PC-3 (cell line): Measurements from ENCODE around the gene SPEF2. TPM values are rescaled to one million over a fixed set of nuclear protein-coding genes. Genes with fewer than 3 reads are reported as not detected.

ENCODE experiments used
- ATAC-seq: fragments of 200-7000 bp; cut with Tn5 transposase; 2 replicates; pipeline ENCODE4 v1.9.1; 2020; ENCODE audit warnings: mild to moderate bottlenecking, moderate library complexity
- BruUV-seq: library from RNA; stranded (reverse); fragments of 400-500 nt; replicated peaks from 2 replicates; lab custom pipeline; 2021; lab: Mats Ljungman, UMichigan
- CTCF ChIA-PET: fragments of 300-600 bp; sonication (Branson Sonifier 250); formaldehyde crosslinking; loops from one replicate; lab custom pipeline; 2022; ENCODE audit warnings: antibody characterized with exemption; lab: Charles Lee
- POLR2A ChIA-PET: fragments of 300-600 bp; sonication (Branson Sonifier 250); formaldehyde crosslinking; loops from one replicate; lab custom pipeline; 2022; ENCODE audit warnings: antibody characterized with exemption; ENCODE audit not compliant: unreplicated experiment; lab: Charles Lee
- DNase-seq: peaks from one replicate; pipeline ENCODE4 v3.0.0-alpha.2; 2015
- H2AFZ ChIP-seq: fragments of 300-600 bp; sonication (generic); 2 replicates; pipeline ENCODE4 v1.6.0; 2016; ENCODE audit warnings: antibody characterized with exemption, low read length
- H3F3A ChIP-seq: fragments of 300-600 bp; sonication (generic); one replicate; pipeline ENCODE4 v1.6.0; 2017; ENCODE audit warnings: antibody characterized with exemption, low read length, control low read depth, mild to moderate bottlenecking; ENCODE audit not compliant: unreplicated experiment
- H3K27ac ChIP-seq: fragments of 300-600 bp; sonication (generic); 2 replicates; pipeline ENCODE4 v1.5.1; 2016; ENCODE audit warnings: mild to moderate bottlenecking, low read length
- H3K27me3 ChIP-seq: fragments of 300-600 bp; sonication (generic); 2 replicates; pipeline ENCODE4 v1.6.1; 2016; ENCODE audit warnings: low read length, mixed read lengths
- H3K36me3 ChIP-seq: fragments of 300-600 bp; sonication (generic); 2 replicates; pipeline ENCODE4 v1.6.1; 2016; ENCODE audit warnings: low read depth, mixed run types, low read length, mixed read lengths
- H3K4me1 ChIP-seq: fragments of 300-600 bp; sonication (generic); 2 replicates; pipeline ENCODE4 v1.5.1; 2016; ENCODE audit warnings: low read length; ENCODE audit not compliant: insufficient read depth
- H3K4me2 ChIP-seq: fragments of 300-600 bp; sonication (generic); 2 replicates; pipeline ENCODE4 v1.6.0; 2016; ENCODE audit warnings: low read length
- H3K4me3 ChIP-seq: fragments of 300-600 bp; sonication (generic); 2 replicates; pipeline ENCODE4 v1.5.1; 2016; ENCODE audit warnings: mild to moderate bottlenecking, low read length, mixed read lengths
- H3K79me2 ChIP-seq: fragments of 300-600 bp; sonication (generic); 2 replicates; pipeline ENCODE4 v1.6.1; 2017; ENCODE audit warnings: low read length, mixed read lengths
- H3K9ac ChIP-seq: fragments of 300-600 bp; sonication (generic); 2 replicates; pipeline ENCODE4 v1.6.0; 2016; ENCODE audit warnings: mild to moderate bottlenecking, low read length
- H3K9me2 ChIP-seq: fragments of 300-600 bp; sonication (generic); replicated peaks from 2 replicates; pipeline ENCODE4 v1.6.1; 2016; ENCODE audit warnings: mixed run types, low read length, mixed read lengths
- H3K9me3 ChIP-seq: fragments of 300-600 bp; sonication (generic); 2 replicates; pipeline ENCODE4 v1.6.1; 2016; ENCODE audit warnings: low read length, mixed read lengths
- H4K20me1 ChIP-seq: fragments of 300-600 bp; sonication (generic); 2 replicates; pipeline ENCODE4 v1.6.1; 2016; ENCODE audit warnings: low read length, mixed read lengths
- CTCF ChIP-seq: fragments of 300-600 bp; sonication (generic); conservative IDR thresholded peaks from 2 replicates; pipeline ENCODE4 v1.5.1; 2017; ENCODE audit warnings: antibody characterized with exemption, low read depth, mild to moderate bottlenecking, low read length
- EZH2 ChIP-seq: fragments of 300-600 bp; sonication (generic); IDR thresholded peaks from one replicate; pipeline ENCODE4 v1.6.1; 2017; ENCODE audit warnings: antibody characterized with exemption, mild to moderate bottlenecking, low read length; ENCODE audit not compliant: unreplicated experiment
- EZH2phosphoT487 ChIP-seq: fragments of 300-600 bp; sonication (generic); IDR thresholded peaks from 2 replicates; pipeline ENCODE4 v1.6.1; 2018; ENCODE audit warnings: mild to moderate bottlenecking, antibody characterized with exemption, low read length, borderline replicate concordance
- intact Hi-C: fragments of 100-400 bp; cut with micrococcal nuclease; formaldehyde crosslinking; loops from 2 replicates; pipeline ENCODE4 v1.9.0; 2023
- total RNA-seq: library from RNA; depleted of rRNA; stranded (reverse); fragments of >200 nt; gene quantifications from 2 replicates; pipeline ENCODE4 v1.2.3, GENCODE V29; 2014

The SPEF2 gene
- total RNA-seq, 1 experiment from 2014 or later = 2.3 TPM

- DNase-seq = no peak
- H3K4me3 ChIP-seq = no peak overlapping the region
- no peak overlapping the region for H3K9ac ChIP-seq
- H3K79me2 ChIP-seq = no peaks in the 10 kb centered on the region
- no peaks in the 10 kb centered on the region for H3K36me3 ChIP-seq
- H2AFZ ChIP-seq = no peak overlapping the region
- CTCF ChIA-PET = no interaction called here
- H3F3A ChIP-seq = peaks cover 7% of the 10 kb centered on the region
- no peaks in the 10 kb centered on the region for H4K20me1 ChIP-seq
- H3K4me2 ChIP-seq = no peak overlapping the region
- 0 out of 2 replicates have a peak, but pooled peaks cover under 1% of the 10 kb centered on the region for H3K9me3 ChIP-seq
- H3K4me1 ChIP-seq = peaks cover 46% of the 10 kb centered on the region
- H3K27me3 ChIP-seq = no peaks in the 10 kb centered on the region
- H3K27ac ChIP-seq = no peak overlapping the region
- H3K9me2 ChIP-seq = no peaks in the 10 kb centered on the region
- BruUV-seq = no TSS peak
- POLR2A ChIA-PET = no interaction called here
- ATAC-seq = no peak
- no peak for TF ChIP-seq CTCF
- TF ChIP-seq EZH2phosphoT487 = no peak
- no peak for TF ChIP-seq EZH2
- intact Hi-C loops = no loop called here
These were observed 235.1 kb downstream of the SPEF2 start for GRCh38 chr5:35852773-35853172.

GRCh38 chr5:35853631-35854030 lies 236.0 kb downstream of the SPEF2 start:
- H3K4me2 ChIP-seq = no peak overlapping the region
- H4K20me1 ChIP-seq = no peaks in the 10 kb centered on the region
- H3K9ac ChIP-seq = no peak overlapping the region
- H3K79me2 ChIP-seq = peaks cover 1% of the 10 kb centered on the region
- no peak for ATAC-seq
- H3K9me2 ChIP-seq = no peaks in the 10 kb centered on the region
- no peak overlapping the region for H3K4me3 ChIP-seq
- POLR2A ChIA-PET = interaction anchor here (0.5 kb wide), 1 partner anchor 274 kb away, joined by 5 read pairs; no protein-coding TSS in a partner anchor
- no peaks in the 10 kb centered on the region for H3K27me3 ChIP-seq
- peaks cover 53% of the 10 kb centered on the region for H3K4me1 ChIP-seq
- no TSS peak for BruUV-seq
- H2AFZ ChIP-seq = no peak overlapping the region
- H3F3A ChIP-seq = peaks cover 7% of the 10 kb centered on the region
- no peak for DNase-seq
- H3K9me3 ChIP-seq = no peaks in the 10 kb centered on the region
- CTCF ChIA-PET = no interaction called here
- no peak overlapping the region for H3K27ac ChIP-seq
- no peaks in the 10 kb centered on the region for H3K36me3 ChIP-seq
- intact Hi-C loops = no loop called here
- TF ChIP-seq CTCF (no peak), EZH2 (no peak), EZH2phosphoT487 (no peak)

GRCh38 chr5:35854248-35854647 lies 236.6 kb downstream of the SPEF2 start:
- Histone ChIP-seq H3K9me2 (no peaks in the 10 kb centered on the region), H3K9me3 (no peaks in the 10 kb centered on the region), H3K79me2 (peaks cover 7% of the 10 kb centered on the region), H3K27me3 (no peaks in the 10 kb centered on the region), H3K4me2 (no peak overlapping the region), H3K4me3 (no peak overlapping the region), H2AFZ (no peak overlapping the region), H4K20me1 (no peaks in the 10 kb centered on the region), H3K36me3 (no peaks in the 10 kb centered on the region), H3K4me1 (peaks cover 59% of the 10 kb centered on the region), H3K27ac (no peak overlapping the region), H3F3A (peaks cover 7% of the 10 kb centered on the region), H3K9ac (no peak overlapping the region)
- CTCF ChIA-PET = interaction anchor here (0.7 kb wide), 1 partner anchor 225 kb away, joined by 3 read pairs; no protein-coding TSS in a partner anchor
- ATAC-seq = no peak
- no peak for DNase-seq
- TF ChIP-seq CTCF (no peak), EZH2phosphoT487 (no peak), EZH2 (no peak)
- BruUV-seq = no TSS peak
- POLR2A ChIA-PET = interaction anchor here (0.5 kb wide), 1 partner anchor 275 kb away, joined by 5 read pairs; no protein-coding TSS in a partner anchor
- intact Hi-C loops = no loop called here
